Measurements from ENCODE around the gene MCTP1.

The MCTP1 gene

GRCh38 chr5:95100551-95100950, 184.3 kb downstream of the MCTP1 start:
- Histone ChIP-seq H3K9me3 (ENCODE audit: control extremely low read depth in 1 of 5, control insufficient read depth in 4 of 5, insufficient read depth in 2 of 5, low read depth in 1 of 5, low read length in 4 of 5) (no peaks in the 10 kb centered on the region), H3K27ac (ENCODE audit: insufficient read depth in 1 of 2, low read depth in 1 of 2, low read length in 2 of 2, poor library complexity in 1 of 2, severe bottlenecking in 2 of 2) (no peak overlapping the region), H3K27me3 (replicated peaks in 2 of 5; ENCODE audit: control insufficient read depth in 4 of 5, insufficient read depth in 5 of 5, low read length in 4 of 5) (no peaks in the 10 kb centered on the region), H3K36me3 (ENCODE audit: control insufficient read depth in 4 of 4, insufficient read depth in 4 of 4, low read length in 3 of 4) (no peaks in the 10 kb centered on the region), H3K4me3 (ENCODE audit: control insufficient read depth in 1 of 7, extremely low read depth in 1 of 7, insufficient read depth in 4 of 7, low read depth in 2 of 7, low read length in 6 of 7) (no peak overlapping the region), H3K4me1 (ENCODE audit: control extremely low read depth in 1 of 4, control insufficient read depth in 4 of 4, insufficient read depth in 4 of 4, low read length in 3 of 4) (no peaks in the 10 kb centered on the region)
- ChIA-PET POLR2A (interaction anchor here (0.6 kb wide), 1 partner anchor 149 kb away, joined by 3 read pairs; no protein-coding TSS in a partner anchor), CTCF (interaction anchor here (0.9 kb wide), 1 partner anchor 11 kb away, joined by 3 read pairs; no protein-coding TSS in a partner anchor)
- DNase-seq, result no peak
- WGBS (ENCODE audit: insufficient coverage), result 100% methylated on average over 1 of the region's 1 CpG

GRCh38 chr5:95098012-95098411, 186.9 kb downstream of the MCTP1 start:
- POLR2A ChIA-PET, result no interaction called here
- Histone ChIP-seq H3K27me3 (replicated peaks in 2 of 5; ENCODE audit: control insufficient read depth in 4 of 5, insufficient read depth in 5 of 5, low read length in 4 of 5) (no peaks in the 10 kb centered on the region), H3K36me3 (ENCODE audit: control insufficient read depth in 4 of 4, insufficient read depth in 4 of 4, low read length in 3 of 4) (no peaks in the 10 kb centered on the region), H3K9me3 (ENCODE audit: control extremely low read depth in 1 of 5, control insufficient read depth in 4 of 5, insufficient read depth in 2 of 5, low read depth in 1 of 5, low read length in 4 of 5) (no peaks in the 10 kb centered on the region), H3K4me1 (ENCODE audit: control extremely low read depth in 1 of 4, control insufficient read depth in 4 of 4, insufficient read depth in 4 of 4, low read length in 3 of 4) (no peaks in the 10 kb centered on the region), H3K4me3 (ENCODE audit: control insufficient read depth in 1 of 7, extremely low read depth in 1 of 7, insufficient read depth in 4 of 7, low read depth in 2 of 7, low read length in 6 of 7) (no peak overlapping the region), H3K27ac (ENCODE audit: insufficient read depth in 1 of 2, low read depth in 1 of 2, low read length in 2 of 2, poor library complexity in 1 of 2, severe bottlenecking in 2 of 2) (no peak overlapping the region)
- no peak for DNase-seq
- no CpG with 5 or more reads among the region's 2 CpGs for WGBS (ENCODE audit: insufficient coverage)
- CTCF ChIA-PET, result interaction anchor here (0.6 kb wide), 1 partner anchor 83 kb away, joined by 3 read pairs; no protein-coding TSS in a partner anchor

GRCh38 chr5:95093211-95093610, 191.7 kb downstream of the MCTP1 start:
- Histone ChIP-seq H3K27ac (ENCODE audit: insufficient read depth in 1 of 2, low read depth in 1 of 2, low read length in 2 of 2, poor library complexity in 1 of 2, severe bottlenecking in 2 of 2) (no peak overlapping the region), H3K4me1 (ENCODE audit: control extremely low read depth in 1 of 4, control insufficient read depth in 4 of 4, insufficient read depth in 4 of 4, low read length in 3 of 4) (peaks cover 2 to 4% (median 3%) of the 10 kb centered on the region in 4 experiments), H3K9me3 (ENCODE audit: control extremely low read depth in 1 of 5, control insufficient read depth in 4 of 5, insufficient read depth in 2 of 5, low read depth in 1 of 5, low read length in 4 of 5) (peaks cover 0 to 4% (median 0%) of the 10 kb centered on the region in 5 experiments), H3K4me3 (ENCODE audit: control insufficient read depth in 1 of 7, extremely low read depth in 1 of 7, insufficient read depth in 4 of 7, low read depth in 2 of 7, low read length in 6 of 7) (no peak overlapping the region), H3K27me3 (replicated peaks in 2 of 5; ENCODE audit: control insufficient read depth in 4 of 5, insufficient read depth in 5 of 5, low read length in 4 of 5) (no peaks in the 10 kb centered on the region), H3K36me3 (ENCODE audit: control insufficient read depth in 4 of 4, insufficient read depth in 4 of 4, low read length in 3 of 4) (no peaks in the 10 kb centered on the region)
- 100% methylated on average over 1 of the region's 1 CpG for WGBS (ENCODE audit: insufficient coverage)
- CTCF ChIA-PET, result no interaction called here
- POLR2A ChIA-PET, result no interaction called here
- DNase-seq, result no peak

GRCh38 chr5:95090774-95091173, 194.1 kb downstream of the MCTP1 start:
- Histone ChIP-seq H3K27me3 (replicated peaks in 2 of 5; ENCODE audit: control insufficient read depth in 4 of 5, insufficient read depth in 5 of 5, low read length in 4 of 5) (no peaks in the 10 kb centered on the region), H3K36me3 (ENCODE audit: control insufficient read depth in 4 of 4, insufficient read depth in 4 of 4, low read length in 3 of 4) (no peaks in the 10 kb centered on the region), H3K4me1 (ENCODE audit: control extremely low read depth in 1 of 4, control insufficient read depth in 4 of 4, insufficient read depth in 4 of 4, low read length in 3 of 4) (peaks cover 16 to 26% (median 21%) of the 10 kb centered on the region in 4 experiments), H3K4me3 (ENCODE audit: control insufficient read depth in 1 of 7, extremely low read depth in 1 of 7, insufficient read depth in 4 of 7, low read depth in 2 of 7, low read length in 6 of 7) (no peak overlapping the region), H3K27ac (ENCODE audit: insufficient read depth in 1 of 2, low read depth in 1 of 2, low read length in 2 of 2, poor library complexity in 1 of 2, severe bottlenecking in 2 of 2) (no peak overlapping the region), H3K9me3 (ENCODE audit: control extremely low read depth in 1 of 5, control insufficient read depth in 4 of 5, insufficient read depth in 2 of 5, low read depth in 1 of 5, low read length in 4 of 5) (peaks cover 0 to 4% (median 0%) of the 10 kb centered on the region in 5 experiments)
- ChIA-PET POLR2A (no interaction called here), CTCF (interaction anchor here (1.2 kb wide), 1 partner anchor 122 kb away, joined by 3 read pairs; no protein-coding TSS in a partner anchor)
- 100% methylated on average over 1 of the region's 2 CpGs for WGBS (ENCODE audit: insufficient coverage)
- no peak for DNase-seq

GRCh38 chr5:95087816-95088317, 197.0 kb downstream of the MCTP1 start:
- Histone ChIP-seq H3K36me3 (ENCODE audit: control insufficient read depth in 4 of 4, insufficient read depth in 4 of 4, low read length in 3 of 4) (no peaks in the 10 kb centered on the region), H3K27ac (ENCODE audit: insufficient read depth in 1 of 2, low read depth in 1 of 2, low read length in 2 of 2, poor library complexity in 1 of 2, severe bottlenecking in 2 of 2) (no peak overlapping the region), H3K9me3 (ENCODE audit: control extremely low read depth in 1 of 5, control insufficient read depth in 4 of 5, insufficient read depth in 2 of 5, low read depth in 1 of 5, low read length in 4 of 5) (peaks cover 0 to 4% (median 0%) of the 10 kb centered on the region in 5 experiments), H3K4me1 (ENCODE audit: control extremely low read depth in 1 of 4, control insufficient read depth in 4 of 4, insufficient read depth in 4 of 4, low read length in 3 of 4) (peaks cover 18 to 41% (median 28%) of the 10 kb centered on the region in 4 experiments), H3K4me3 (ENCODE audit: control insufficient read depth in 1 of 7, extremely low read depth in 1 of 7, insufficient read depth in 4 of 7, low read depth in 2 of 7, low read length in 6 of 7) (peak overlapping the region in 2 of 7 experiments; percentile 22 to 50), H3K27me3 (replicated peaks in 2 of 5; ENCODE audit: control insufficient read depth in 4 of 5, insufficient read depth in 5 of 5, low read length in 4 of 5) (no peaks in the 10 kb centered on the region)
- DNase-seq, result peak; percentile 25 to 83 (median 79)
- 14% methylated on average over 1 of the region's 7 CpGs for WGBS (ENCODE audit: insufficient coverage)
- CTCF ChIA-PET, result interaction anchor here (0.9 to 1.4 kb wide), 4 partner anchors 38 to 151 kb away, joined by 3 read pairs; no protein-coding TSS in a partner anchor
- POLR2A ChIA-PET, result interaction anchor here (0.6 kb wide), 1 partner anchor 66 kb away, joined by 3 read pairs; no protein-coding TSS in a partner anchor

- DNase-seq, result peak; percentile 75 to 90 (median 85)
- H3K9me3 ChIP-seq (ENCODE audit: control extremely low read depth in 1 of 5, control insufficient read depth in 4 of 5, insufficient read depth in 2 of 5, low read depth in 1 of 5, low read length in 4 of 5), result peaks cover 0 to 4% (median 0%) of the 10 kb centered on the region in 5 experiments
- no peak overlapping the region for H3K27ac ChIP-seq (ENCODE audit: insufficient read depth in 1 of 2, low read depth in 1 of 2, low read length in 2 of 2, poor library complexity in 1 of 2, severe bottlenecking in 2 of 2)
- H3K4me1 ChIP-seq (ENCODE audit: control extremely low read depth in 1 of 4, control insufficient read depth in 4 of 4, insufficient read depth in 4 of 4, low read length in 3 of 4), result peaks cover 20 to 47% (median 32%) of the 10 kb centered on the region in 4 experiments
- H3K36me3 ChIP-seq (ENCODE audit: control insufficient read depth in 4 of 4, insufficient read depth in 4 of 4, low read length in 3 of 4), result no peaks in the 10 kb centered on the region
- no peaks in the 10 kb centered on the region for H3K27me3 ChIP-seq (replicated peaks in 2 of 5; ENCODE audit: control insufficient read depth in 4 of 5, insufficient read depth in 5 of 5, low read length in 4 of 5)
- POLR2A ChIA-PET, result interaction anchor here (0.6 kb wide), 1 partner anchor 66 kb away, joined by 3 read pairs; no protein-coding TSS in a partner anchor
- WGBS (ENCODE audit: insufficient coverage), result 24% methylated on average over 4 of the region's 6 CpGs
- CTCF ChIA-PET, result interaction anchor here (0.9 to 1.4 kb wide), 4 partner anchors 37 to 152 kb away, joined by 3 read pairs; no protein-coding TSS in a partner anchor
- H3K4me3 ChIP-seq (ENCODE audit: control insufficient read depth in 1 of 7, extremely low read depth in 1 of 7, insufficient read depth in 4 of 7, low read depth in 2 of 7, low read length in 6 of 7), result peak overlapping the region in 3 of 7 experiments; percentile 22 to 50 (median 34)
Observed at GRCh38 chr5:95086927-95087815, 197.7 kb downstream of the MCTP1 start.
